Hepatocyte (in vitro differentiated cells): Measurements from ENCODE around the gene TSKS. TPM values are rescaled to one million over a fixed set of nuclear protein-coding genes. Genes with fewer than 3 reads are reported as not detected.

Experiments
- DNase-seq: peaks from one replicate; pipeline ENCODE4 v3.0.0-alpha.2; 2016; ENCODE audit warnings: low spot score
- H2AFZ ChIP-seq: fragments of 200-600 bp; sonication (generic); 2 replicates; pipeline ENCODE4 v1.6.0; 2016; ENCODE audit warnings: antibody characterized with exemption, mild to moderate bottlenecking
- H3K27ac ChIP-seq: fragments of 200-600 bp; sonication (generic); 2 replicates; pipeline ENCODE4 v1.5.1; 2016; ENCODE audit warnings: mild to moderate bottlenecking
- H3K27me3 ChIP-seq: fragments of 200-600 bp; sonication (generic); 2 replicates; pipeline ENCODE4 v1.6.1; 2016
- H3K36me3 ChIP-seq: fragments of 200-600 bp; sonication (generic); replicated peaks from 2 replicates; pipeline ENCODE4 v1.5.1; 2016; ENCODE audit warnings: low read depth; ENCODE audit not compliant: insufficient read depth
- H3K4me1 ChIP-seq: fragments of 200-600 bp; sonication (generic); 2 replicates; pipeline ENCODE4 v1.5.1; 2016; ENCODE audit warnings: mild to moderate bottlenecking, moderate library complexity; ENCODE audit not compliant: insufficient read depth
- H3K4me2 ChIP-seq: fragments of 200-600 bp; sonication (generic); 2 replicates; pipeline ENCODE4 v1.6.0; 2016
- H3K4me3 ChIP-seq: fragments of 200-600 bp; sonication (generic); 2 replicates; pipeline ENCODE4 v1.5.1; 2016; ENCODE audit warnings: mild to moderate bottlenecking
- H3K79me2 ChIP-seq: fragments of 200-600 bp; sonication (generic); 2 replicates; pipeline ENCODE4 v1.6.0; 2017; ENCODE audit warnings: mild to moderate bottlenecking
- H3K9me2 ChIP-seq: fragments of 200-600 bp; sonication (generic); replicated peaks from 2 replicates; pipeline ENCODE4 v1.6.0; 2017; ENCODE audit warnings: mild to moderate bottlenecking; ENCODE audit not compliant: insufficient read depth
- H3K9me3 ChIP-seq: fragments of 200-600 bp; sonication (generic); 2 replicates; pipeline ENCODE4 v1.5.1; 2016; ENCODE audit warnings: low read depth, mild to moderate bottlenecking
- H4K20me1 ChIP-seq: fragments of 200-600 bp; sonication (generic); 2 replicates; pipeline ENCODE4 v1.6.0; 2016; ENCODE audit warnings: mild to moderate bottlenecking; ENCODE audit not compliant: insufficient read depth, poor library complexity, severe bottlenecking
- EZH2 ChIP-seq: fragments of 200-600 bp; sonication (generic); IDR thresholded peaks from 2 replicates; pipeline ENCODE4 v1.6.1; 2016; ENCODE audit warnings: antibody characterized with exemption, mild to moderate bottlenecking, borderline replicate concordance
- EZH2phosphoT487 ChIP-seq: fragments of 200-600 bp; sonication (generic); IDR thresholded peaks from one replicate; pipeline ENCODE4 v1.6.1; 2018; ENCODE audit warnings: antibody characterized with exemption, mild to moderate bottlenecking, low read depth, moderate library complexity; ENCODE audit not compliant: unreplicated experiment, severe bottlenecking
- WGBS: methylation state at CpG from one replicate; pipeline ENCODE4 v1.1.6; 2016; ENCODE audit warnings: low lambda C conversion rate; ENCODE audit errors: missing lambda C conversion rate; 5-methylcytosine and 5-hydroxymethylcytosine counted together
- polyA plus RNA-seq: library from polyadenylated mRNA; unstranded; fragments of >200 nt; fragmentation: Nextera tagmentation; extraction: Ambion mirVana; gene quantifications from 2 replicates; pipeline ENCODE4 v1.2.1, GENCODE V29; 2016
- total RNA-seq: library from RNA; depleted of rRNA; stranded (reverse); fragments of >200 nt; gene quantifications from 2 replicates; pipeline ENCODE4 v1.2.3, GENCODE V29; 2014
- TF ChIP-seq, protein P1 (sequence below): fragments of 200-600 bp; sonication (generic); IDR thresholded peaks from 2 replicates; pipeline ENCODE4 v1.5.1; 2016; ENCODE audit warnings: antibody characterized with exemption, mild to moderate bottlenecking; ENCODE audit not compliant: poor library complexity

Gene TSKS
- total and polyA plus RNA-seq, 2 experiments from 2014 or later = not detected

- WGBS = 94% methylated on average over 9 of the region's 9 CpGs
- H3K4me2 ChIP-seq = no peak overlapping the region
- no peak overlapping the region for H2AFZ ChIP-seq
- no peaks in the 10 kb centered on the region for H3K27me3 ChIP-seq
- no peaks in the 10 kb centered on the region for H3K9me3 ChIP-seq
- no peaks in the 10 kb centered on the region for H3K79me2 ChIP-seq
- H3K27ac ChIP-seq = no peak overlapping the region
- no peaks in the 10 kb centered on the region for H3K9me2 ChIP-seq
- no peak for DNase-seq
- no peak overlapping the region for H3K4me3 ChIP-seq
- no peak for TF ChIP-seq EZH2
- TF ChIP-seq, protein P1, sequence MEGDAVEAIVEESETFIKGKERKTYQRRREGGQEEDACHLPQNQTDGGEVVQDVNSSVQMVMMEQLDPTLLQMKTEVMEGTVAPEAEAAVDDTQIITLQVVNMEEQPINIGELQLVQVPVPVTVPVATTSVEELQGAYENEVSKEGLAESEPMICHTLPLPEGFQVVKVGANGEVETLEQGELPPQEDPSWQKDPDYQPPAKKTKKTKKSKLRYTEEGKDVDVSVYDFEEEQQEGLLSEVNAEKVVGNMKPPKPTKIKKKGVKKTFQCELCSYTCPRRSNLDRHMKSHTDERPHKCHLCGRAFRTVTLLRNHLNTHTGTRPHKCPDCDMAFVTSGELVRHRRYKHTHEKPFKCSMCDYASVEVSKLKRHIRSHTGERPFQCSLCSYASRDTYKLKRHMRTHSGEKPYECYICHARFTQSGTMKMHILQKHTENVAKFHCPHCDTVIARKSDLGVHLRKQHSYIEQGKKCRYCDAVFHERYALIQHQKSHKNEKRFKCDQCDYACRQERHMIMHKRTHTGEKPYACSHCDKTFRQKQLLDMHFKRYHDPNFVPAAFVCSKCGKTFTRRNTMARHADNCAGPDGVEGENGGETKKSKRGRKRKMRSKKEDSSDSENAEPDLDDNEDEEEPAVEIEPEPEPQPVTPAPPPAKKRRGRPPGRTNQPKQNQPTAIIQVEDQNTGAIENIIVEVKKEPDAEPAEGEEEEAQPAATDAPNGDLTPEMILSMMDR = no peak
- no peak for TF ChIP-seq EZH2phosphoT487
- H3K36me3 ChIP-seq = no peaks in the 10 kb centered on the region
- H3K4me1 ChIP-seq = no peaks in the 10 kb centered on the region
- no peaks in the 10 kb centered on the region for H4K20me1 ChIP-seq
These were observed 21.8 kb downstream of the TSKS start for GRCh38 chr19:49741210-49741844.

- TF ChIP-seq EZH2 = no peak
- TF ChIP-seq, protein P1 = no peak
- no peak for TF ChIP-seq EZH2phosphoT487
- H3K36me3 ChIP-seq = no peaks in the 10 kb centered on the region
- WGBS = 91% methylated on average over 10 of the region's 10 CpGs
- no peaks in the 10 kb centered on the region for H3K79me2 ChIP-seq
- H2AFZ ChIP-seq = no peak overlapping the region
- H3K4me3 ChIP-seq = no peak overlapping the region
- H4K20me1 ChIP-seq = no peaks in the 10 kb centered on the region
- no peaks in the 10 kb centered on the region for H3K9me2 ChIP-seq
- H3K4me1 ChIP-seq = no peaks in the 10 kb centered on the region
- H3K9me3 ChIP-seq = no peaks in the 10 kb centered on the region
- no peaks in the 10 kb centered on the region for H3K27me3 ChIP-seq
- no peak overlapping the region for H3K4me2 ChIP-seq
- no peak for DNase-seq
- H3K27ac ChIP-seq = no peak overlapping the region
These were observed 23.2 kb downstream of the TSKS start for GRCh38 chr19:49739933-49740332.

GRCh38 chr19:49739098-49739497, 24.0 kb downstream of the TSKS start:
- no peaks in the 10 kb centered on the region for H3K27me3 ChIP-seq
- no peak overlapping the region for H2AFZ ChIP-seq
- no peaks in the 10 kb centered on the region for H4K20me1 ChIP-seq
- WGBS = 96% methylated on average over 1 of the region's 1 CpG
- H3K4me1 ChIP-seq = no peaks in the 10 kb centered on the region
- no peaks in the 10 kb centered on the region for H3K79me2 ChIP-seq
- TF ChIP-seq EZH2 (no peak), EZH2phosphoT487 (no peak)
- TF ChIP-seq, protein P1 = no peak
- no peak overlapping the region for H3K27ac ChIP-seq
- H3K9me3 ChIP-seq = no peaks in the 10 kb centered on the region
- no peak for DNase-seq
- H3K36me3 ChIP-seq = no peaks in the 10 kb centered on the region
- no peak overlapping the region for H3K4me3 ChIP-seq
- no peaks in the 10 kb centered on the region for H3K9me2 ChIP-seq
- H3K4me2 ChIP-seq = no peak overlapping the region

DNA sequence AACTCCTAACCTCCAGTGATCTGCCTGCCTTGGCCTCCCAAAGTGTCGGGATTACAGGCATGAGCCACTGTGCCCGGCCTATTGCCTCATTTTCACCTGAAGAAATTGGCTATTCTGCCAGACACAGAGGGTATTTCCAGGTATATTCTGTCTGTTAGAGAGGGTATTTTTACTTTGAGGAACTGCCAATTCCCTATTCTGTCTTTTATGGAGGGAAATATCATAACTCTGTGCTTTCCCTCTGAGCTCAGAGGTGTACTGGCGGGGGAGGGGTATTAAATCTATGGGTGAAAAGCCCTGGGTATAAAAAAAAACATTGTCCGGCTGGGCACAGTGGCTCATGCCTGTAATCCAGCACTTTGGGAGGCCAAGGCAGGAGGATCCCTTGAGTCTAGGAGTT, 24.8 kb downstream of the TSKS start:
- H3K9me2 ChIP-seq = no peaks in the 10 kb centered on the region
- TF ChIP-seq, protein P1 = no peak
- TF ChIP-seq EZH2phosphoT487 (no peak), EZH2 (no peak)
- no peaks in the 10 kb centered on the region for H3K9me3 ChIP-seq
- H3K36me3 ChIP-seq = no peaks in the 10 kb centered on the region
- no peaks in the 10 kb centered on the region for H3K79me2 ChIP-seq
- H3K27ac ChIP-seq = no peak overlapping the region
- H3K27me3 ChIP-seq = no peaks in the 10 kb centered on the region
- H2AFZ ChIP-seq = no peak overlapping the region
- H3K4me3 ChIP-seq = no peak overlapping the region
- WGBS = 91% methylated on average over 4 of the region's 4 CpGs
- no peaks in the 10 kb centered on the region for H4K20me1 ChIP-seq
- no peak overlapping the region for H3K4me2 ChIP-seq
- no peaks in the 10 kb centered on the region for H3K4me1 ChIP-seq
- no peak for DNase-seq
